GM20431 (cell line): ENCODE results near the gene GPR157.

Experiments
- in situ Hi-C: fragments of 300-500 bp; cut with MseI, MboI; formaldehyde crosslinking; loops from one replicate; pipeline ENCODE4 v1.15.0; 2020; ENCODE audit warnings: low sequenced_read_pairs; ENCODE audit not compliant: unreplicated experiment

Gene GPR157

DNA sequence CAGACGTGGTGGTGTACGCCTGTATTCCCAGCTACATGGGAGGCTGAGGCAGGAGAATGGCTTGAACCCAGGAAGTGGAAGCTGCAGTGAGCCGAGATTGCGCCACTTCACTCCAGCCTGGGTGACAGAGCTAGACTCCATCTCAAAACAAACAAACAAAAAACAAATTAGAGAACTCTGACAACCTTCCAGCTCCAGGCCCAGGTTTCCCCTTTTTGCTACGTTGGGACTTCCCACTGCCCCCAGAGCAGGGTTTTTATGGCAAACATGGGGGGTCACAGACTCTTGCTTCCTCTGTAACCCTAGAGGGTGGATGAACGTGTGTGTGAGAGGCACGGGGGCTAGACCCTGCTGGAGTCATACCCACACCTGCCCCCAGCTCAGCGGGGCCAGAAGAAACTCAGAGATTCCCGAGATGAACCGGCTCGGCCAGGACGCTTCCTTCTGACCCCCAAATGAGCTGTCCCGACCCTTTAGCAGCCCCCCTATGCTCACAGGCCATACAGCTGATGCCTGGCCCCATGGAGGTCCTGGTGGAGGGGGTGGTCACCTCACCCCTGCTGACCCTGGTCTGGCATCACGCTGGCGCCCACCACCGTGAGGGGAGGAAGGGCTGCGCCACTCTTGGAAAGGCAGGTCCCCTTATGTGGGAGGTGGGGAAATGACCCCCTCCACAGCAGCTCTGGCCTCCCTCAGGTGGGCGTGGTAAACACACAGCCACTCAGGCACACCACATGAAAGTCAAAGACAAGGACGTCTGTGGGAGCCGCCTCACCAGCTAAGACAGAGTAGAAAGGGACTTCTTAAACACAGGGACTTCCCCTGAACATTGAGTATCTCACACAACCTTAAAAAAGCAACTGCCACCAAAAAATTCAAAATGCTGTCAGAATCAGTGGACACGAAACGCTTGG, 7.1 kb downstream of the GPR157 start:
- in situ Hi-C loops: loop anchor here (25.0 kb wide), 1 partner anchor 341 kb away; no protein-coding TSS in a partner anchor

DNA sequence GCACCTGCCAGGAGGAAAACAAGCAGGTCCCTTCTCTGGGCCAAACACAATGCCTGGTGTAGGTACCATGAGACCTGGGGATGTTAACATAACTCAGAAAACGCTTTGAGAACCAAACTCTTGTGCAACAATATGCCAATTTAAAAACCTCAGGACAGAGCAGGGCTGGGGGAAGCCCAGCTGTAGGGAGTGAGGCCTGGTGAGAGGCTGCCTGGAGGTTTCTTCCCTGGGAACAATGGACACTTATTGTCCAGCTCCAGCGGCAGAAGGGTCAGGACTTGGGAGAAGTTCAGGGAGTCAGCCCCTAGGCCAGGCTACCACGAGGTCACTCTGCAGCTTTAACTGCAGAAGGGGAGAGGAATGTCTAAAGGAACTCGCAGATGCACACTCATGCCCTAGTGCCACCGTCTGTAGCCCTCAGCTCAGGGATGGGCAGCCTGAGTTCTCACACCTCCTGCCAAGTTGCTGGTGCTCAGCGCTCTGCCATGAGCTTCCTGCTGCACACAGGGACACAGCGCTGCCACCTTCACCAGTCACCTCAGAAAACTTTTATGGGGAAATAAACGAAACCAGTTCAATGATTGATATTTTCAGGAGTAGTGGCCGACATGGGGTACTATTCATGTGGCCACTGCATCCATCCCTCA, 8.5 kb downstream of the GPR157 start:
- in situ Hi-C loops: loop anchor here (25.0 kb wide), 1 partner anchor 342 kb away; no protein-coding TSS in a partner anchor

DNA sequence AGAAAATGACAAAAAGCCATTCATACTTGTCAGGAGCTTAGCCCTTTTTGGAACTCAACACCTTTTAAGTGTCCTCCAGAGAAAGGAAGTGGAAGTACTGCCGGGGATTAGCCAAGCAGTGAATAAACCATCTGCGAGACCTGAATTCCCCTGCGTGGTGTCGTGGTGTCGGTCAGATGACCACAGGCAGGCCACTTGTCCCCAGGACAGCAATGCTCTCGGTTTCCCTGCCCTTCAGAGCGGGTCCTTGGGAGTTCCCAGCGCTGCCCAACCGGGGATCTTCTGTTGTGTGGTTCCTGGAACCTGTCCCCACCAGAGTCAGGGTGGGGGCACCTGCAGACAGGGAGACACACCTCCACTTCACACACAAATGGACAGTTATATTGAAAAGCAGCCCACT, 9.2 kb downstream of the GPR157 start:
- in situ Hi-C loops: loop anchor here (25.0 kb wide), 1 partner anchor 343 kb away; no protein-coding TSS in a partner anchor

DNA sequence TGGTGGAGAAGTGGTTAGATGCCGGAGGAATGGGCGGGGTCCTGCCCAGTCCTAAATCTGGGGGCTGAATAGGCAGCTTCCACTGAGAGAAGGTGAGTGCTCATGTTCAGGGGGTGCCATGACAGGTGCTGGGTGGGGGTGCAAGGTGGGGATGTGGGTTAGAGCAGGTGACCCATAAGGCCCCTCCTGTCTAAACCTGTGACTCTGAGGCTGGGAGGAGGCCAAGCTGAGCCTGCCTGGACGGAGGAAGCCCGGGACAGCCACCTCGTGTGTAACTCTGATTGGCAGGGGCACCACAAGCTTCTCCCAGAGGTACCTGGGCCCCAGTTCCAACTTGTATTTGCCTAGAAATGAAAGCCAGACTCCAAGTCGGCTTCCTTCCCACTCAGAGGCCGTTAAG, 10.7 kb downstream of the GPR157 start:
- in situ Hi-C loops: loop anchor here (25.0 kb wide), 1 partner anchor 344 kb away; no protein-coding TSS in a partner anchor

DNA sequence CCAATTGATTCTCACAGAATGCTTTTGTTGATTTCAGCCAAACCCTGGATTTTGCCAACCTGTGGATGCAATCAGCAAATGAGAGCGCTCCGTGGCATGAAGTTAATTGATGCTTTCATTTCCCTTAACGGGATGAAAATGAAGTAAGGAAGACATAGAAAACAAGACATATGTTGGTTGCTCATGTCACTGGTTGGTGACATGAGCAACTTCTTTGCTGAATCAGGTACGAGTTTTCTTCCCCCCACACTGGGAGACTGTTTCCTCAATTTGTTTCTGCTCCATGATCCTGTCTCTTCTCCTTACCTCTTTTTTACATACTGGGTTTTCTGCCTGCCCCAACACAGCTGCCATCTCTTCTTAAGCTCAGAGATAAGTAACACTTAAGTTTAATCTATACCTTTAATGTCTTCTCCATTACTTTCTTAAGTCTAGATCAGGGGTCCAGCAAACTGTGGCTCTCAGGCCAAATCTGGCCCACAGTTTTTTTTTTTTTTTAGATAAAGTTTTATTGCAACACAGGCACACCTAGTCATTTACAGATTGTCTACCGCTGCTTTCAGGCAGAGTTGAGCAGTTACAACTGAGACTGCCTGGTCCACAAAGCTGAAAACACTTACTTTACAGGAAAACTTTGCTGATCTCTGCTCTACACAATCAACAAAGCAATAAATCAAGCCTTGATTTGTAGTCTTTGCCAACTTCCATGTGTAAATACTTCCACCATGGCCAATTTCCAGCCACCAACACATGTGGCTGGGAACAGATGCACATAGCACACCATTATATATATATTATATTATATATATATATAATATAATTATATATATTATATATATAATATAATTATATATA, 13.3 kb downstream of the GPR157 start:
- in situ Hi-C loops: loop anchor here (25.0 kb wide), 1 partner anchor 347 kb away; no protein-coding TSS in a partner anchor

DNA sequence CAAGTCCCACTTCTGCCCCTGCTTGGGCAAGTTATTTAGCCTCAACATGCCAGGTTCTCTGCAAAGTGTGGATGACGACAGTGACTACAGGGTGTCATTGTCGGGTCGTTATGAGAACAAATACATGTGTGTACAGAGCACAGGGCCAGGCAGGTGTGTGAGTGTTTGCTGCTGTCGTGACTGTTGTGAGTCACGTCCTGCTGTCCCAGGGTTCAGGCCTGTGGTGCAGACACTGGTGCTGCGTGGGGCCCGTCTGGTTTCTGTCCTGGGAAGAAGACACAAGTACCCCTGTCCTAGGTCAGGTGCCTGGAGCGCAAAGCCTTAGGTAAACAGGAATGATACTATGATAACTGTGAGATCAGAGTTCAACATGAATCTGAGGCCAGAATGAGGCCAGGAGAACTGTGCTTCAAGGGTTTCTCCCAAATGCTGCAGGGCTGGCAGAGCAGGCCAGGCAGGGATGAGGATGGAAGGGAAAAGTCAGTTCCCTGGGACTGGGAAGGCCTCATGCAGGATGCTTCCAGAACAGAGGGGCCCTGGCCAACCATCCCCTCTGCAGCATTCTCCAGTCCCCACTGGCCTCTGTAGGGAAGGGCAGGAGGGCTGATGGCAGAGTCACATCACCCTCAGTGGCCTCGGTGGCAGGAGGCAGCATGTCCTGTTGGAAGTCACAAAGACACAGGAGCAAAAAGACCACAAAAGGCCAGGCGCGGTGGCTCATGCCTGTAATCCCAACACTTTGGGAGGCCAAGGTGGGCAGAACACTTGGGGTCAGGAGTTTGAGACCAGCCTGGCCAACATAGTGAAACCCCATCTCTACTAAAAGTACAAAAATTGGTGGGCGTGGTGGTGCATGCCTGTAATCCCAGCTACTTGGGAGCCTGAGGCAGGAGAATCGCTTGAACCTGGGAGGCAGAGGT, 15.7 kb downstream of the GPR157 start:
- in situ Hi-C loops: loop anchor here (25.0 kb wide), 1 partner anchor 349 kb away; no protein-coding TSS in a partner anchor

DNA sequence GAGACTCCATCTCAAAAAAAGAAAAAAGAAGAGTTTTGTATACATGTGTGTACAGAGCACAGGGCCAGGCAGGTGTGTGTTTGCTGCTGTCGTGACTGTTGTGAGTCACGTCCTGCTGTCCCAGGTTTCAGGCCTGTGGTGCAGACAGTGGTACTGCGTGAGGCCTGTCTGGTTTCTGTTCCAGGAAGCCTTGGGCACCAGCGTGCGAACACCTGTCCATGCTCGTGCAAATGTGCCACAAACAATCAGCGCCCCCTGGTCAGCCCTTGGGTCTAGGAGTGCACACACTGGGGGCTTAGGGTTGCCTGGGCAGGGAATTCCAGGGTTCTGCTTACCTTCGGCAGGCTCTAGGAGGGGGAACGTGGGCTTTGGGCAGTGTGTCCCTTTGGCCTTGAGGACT, 16.9 kb downstream of the GPR157 start:
- in situ Hi-C loops: loop anchor here (25.0 kb wide), 1 partner anchor 350 kb away; no protein-coding TSS in a partner anchor

DNA sequence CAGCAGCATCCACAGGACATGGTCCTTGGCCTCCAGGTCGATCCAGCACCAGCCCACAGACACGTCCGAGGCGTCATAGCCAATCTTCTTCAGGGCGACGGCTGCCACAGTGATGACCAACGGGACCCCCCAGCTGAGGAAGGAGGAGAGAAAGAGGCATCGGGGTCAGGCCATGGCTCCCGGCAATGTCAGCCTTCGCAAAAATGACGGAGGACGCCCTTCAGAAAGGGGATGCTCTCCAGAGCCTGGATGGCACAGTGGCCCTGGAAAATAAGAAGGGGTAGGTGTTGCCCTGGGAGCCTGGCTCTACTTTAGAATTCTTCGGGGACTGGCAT, 17.6 kb downstream of the GPR157 start:
- in situ Hi-C loops: loop anchor here (25.0 kb wide), 1 partner anchor 351 kb away; no protein-coding TSS in a partner anchor

DNA sequence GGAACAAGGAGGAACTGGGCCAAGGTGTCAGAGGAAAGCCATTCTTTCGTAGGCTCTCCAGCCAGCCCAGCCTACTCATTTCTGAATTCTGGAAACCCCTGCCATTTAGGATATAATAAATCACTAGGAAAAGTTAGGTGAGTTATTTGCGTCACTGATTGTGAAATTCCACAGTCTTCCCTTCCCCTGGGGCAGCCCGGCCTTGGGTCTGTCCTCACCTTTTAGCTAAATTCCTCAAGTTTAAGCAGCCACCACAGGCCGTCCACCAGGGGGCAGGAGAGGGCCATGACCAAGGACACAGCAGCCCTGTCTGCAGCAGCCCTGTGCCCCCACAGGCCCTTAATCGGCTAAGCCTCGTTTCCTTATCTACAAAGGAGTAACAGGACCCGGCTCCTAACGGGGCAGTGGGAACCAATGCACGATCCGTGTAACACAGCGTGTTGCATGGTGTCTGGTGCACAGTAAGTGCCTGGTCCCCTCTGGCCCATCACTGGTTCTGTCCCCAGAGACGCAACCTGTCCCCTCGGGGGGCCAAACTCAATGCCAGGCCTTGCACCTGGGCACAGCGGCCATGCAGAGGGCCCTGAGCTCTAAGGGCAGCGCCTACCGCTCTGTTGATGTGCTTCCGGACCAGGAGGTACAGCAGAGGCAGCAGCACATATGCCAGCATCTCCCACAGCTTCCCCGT, 18.1 kb downstream of the GPR157 start:
- in situ Hi-C loops: loop anchor here (25.0 kb wide), 1 partner anchor 351 kb away; no protein-coding TSS in a partner anchor

DNA sequence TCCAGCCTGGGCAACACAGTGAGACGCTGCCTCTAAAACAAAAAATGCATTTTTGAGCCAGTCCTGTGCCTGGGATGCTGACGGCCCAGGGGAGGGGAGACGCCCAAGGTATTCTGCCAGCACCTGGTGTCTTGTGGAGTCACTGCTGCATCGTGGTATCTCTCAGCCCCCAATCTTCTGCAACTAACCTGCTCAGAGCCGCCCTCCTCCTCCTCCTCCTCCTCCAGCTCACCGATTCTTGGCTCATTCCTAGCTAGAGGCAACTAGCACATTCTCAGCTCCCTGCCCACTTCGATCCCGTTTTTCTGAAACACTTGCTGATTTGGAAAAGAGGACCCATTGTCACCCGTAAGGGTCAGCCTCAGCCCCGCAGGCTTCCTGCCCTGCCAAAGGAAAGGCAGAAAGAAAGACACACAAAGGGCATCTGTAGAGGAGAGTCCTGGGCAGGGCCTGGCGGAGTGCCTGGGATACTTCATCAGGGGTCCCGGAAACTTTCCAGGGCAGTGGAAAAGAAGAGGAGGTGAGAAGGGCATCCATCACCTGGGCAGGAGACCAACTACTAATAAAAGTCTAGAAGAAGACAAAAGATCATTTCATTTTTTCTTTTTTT, 20.7 kb downstream of the GPR157 start:
- in situ Hi-C loops: loop anchor here (10.0 to 25.0 kb wide), 2 partner anchors 193 to 354 kb away; no protein-coding TSS in a partner anchor

DNA sequence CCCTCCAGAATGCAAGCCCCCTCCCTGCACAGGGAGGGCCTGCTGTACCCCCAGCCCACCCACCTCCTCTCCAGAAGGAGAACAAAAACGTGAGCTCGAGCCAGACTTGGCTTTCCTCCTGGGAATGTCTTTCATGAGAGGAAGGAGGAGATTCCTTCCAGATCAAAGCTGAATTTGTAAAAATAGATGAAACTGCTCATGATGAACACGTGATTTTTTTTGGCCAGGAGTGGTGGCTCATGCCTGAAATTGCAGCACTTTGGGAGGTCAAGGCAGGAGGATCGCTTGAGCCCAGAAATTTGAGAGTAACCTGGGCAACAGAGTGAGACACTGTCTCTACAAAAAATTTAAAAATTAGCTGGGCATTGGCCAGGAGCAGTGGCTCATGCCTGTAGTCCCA, 21.8 kb downstream of the GPR157 start:
- in situ Hi-C loops: loop anchor here (10.0 to 25.0 kb wide), 2 partner anchors 192 to 355 kb away; no protein-coding TSS in a partner anchor

DNA sequence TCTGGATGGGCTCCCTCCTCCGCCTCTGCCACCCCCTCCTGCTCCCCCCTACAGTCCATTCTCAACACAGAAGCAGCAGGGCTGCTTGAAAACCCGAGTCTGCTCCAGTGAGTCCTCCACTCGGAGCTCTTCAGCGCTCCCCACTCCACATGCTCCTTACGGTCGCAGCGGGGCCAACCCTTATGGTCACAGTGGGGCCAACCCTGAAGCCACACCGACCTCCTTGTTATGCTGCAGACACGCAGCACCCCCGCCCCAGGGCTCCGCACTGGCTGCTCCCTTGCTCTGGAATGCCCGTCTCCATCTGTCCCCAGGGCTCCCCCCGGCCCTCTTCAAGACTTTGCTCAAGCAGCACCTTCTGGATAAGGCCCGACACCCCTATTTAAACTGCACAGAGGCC, 22.6 kb downstream of the GPR157 start:
- in situ Hi-C loops: loop anchor here (10.0 to 25.0 kb wide), 2 partner anchors 191 to 356 kb away; no protein-coding TSS in a partner anchor

DNA sequence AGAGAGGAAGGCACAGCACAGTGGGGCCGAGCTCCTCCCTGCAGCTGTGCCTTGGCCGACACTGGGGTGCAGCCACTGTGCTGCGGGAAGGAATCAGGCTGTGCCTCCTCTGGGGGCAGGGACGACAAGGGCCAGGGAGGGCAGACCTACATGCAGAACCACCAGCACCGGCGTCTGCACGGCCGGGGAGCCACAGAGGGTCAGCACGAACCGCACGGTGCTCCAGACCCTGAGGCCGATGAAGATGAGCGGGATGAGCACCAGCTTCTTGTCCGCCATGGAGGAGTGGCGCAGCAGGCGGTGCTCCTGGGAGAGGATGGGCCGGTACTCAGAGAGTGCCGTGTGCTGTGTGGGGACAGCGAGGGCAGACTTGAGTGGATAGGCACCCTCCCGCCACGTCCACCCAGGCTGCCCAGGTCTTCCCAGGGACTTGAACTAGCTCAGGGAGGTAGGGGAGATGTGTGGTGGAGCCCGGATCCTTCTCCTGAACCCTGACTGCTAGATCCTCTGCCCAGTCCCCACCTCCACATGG, 23.5 kb downstream of the GPR157 start:
- in situ Hi-C loops: loop anchor here (10.0 to 25.0 kb wide), 2 partner anchors 191 to 357 kb away; no protein-coding TSS in a partner anchor

DNA sequence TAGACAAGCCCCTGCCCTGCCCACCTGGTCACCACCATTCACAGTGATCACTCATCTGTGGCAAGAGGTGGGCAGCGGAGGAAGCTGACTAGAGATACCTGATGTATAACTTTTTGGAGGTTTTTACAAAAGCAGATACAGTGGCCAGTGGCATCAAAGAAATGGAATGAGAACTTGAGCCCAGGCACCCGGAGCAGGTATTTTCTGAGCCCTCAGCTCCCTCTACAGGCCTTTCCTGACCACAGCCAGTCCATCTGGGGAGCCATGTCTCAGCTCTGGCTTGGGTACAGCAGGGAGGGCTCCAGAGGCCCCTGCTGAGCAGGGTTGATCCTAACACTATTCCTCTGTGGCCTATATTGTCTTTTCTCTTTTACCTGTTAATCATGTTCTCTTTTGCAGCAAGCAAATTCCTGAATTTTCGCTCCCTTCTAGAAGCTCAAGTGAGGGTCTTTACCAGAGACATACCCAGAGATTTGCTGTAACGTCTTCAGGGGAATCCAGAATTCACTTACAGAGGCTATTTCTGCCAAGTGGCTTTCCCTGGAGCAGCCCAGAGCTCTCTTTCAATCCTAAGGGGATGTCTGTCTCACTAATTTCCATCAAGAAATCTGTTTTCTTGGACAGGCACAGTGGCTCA, 27.3 kb downstream of the GPR157 start:
- in situ Hi-C loops: loop anchor here (10.0 to 25.0 kb wide), 2 partner anchors 187 to 361 kb away; no protein-coding TSS in a partner anchor

DNA sequence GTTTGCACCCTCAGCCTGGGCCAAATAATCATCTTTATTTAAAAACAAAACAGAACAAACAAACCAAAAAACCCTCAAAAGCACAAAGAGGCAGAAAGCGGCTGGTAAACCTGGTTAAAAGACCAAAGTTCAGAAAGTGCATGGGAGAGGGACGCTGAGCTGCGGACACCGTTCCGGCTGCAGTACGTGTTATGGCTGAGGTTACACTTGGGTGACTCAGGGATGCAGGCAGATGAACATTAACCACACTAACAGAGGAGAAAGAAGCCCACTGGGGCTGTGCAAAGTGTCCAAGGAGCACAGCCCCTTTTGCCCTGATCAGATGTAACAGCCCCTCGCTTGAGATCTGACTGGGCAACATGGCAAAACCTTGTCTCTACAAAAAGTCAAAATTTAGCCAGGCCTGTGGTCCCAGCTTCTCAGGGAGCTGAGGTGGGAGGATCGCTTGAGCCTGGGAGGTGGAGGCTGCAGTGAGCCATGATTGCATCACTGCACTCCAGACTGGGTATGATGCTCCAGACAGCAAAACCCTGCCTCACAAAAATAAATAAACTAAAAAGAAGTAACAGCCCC, 28.3 kb downstream of the GPR157 start:
- in situ Hi-C loops: loop anchor here (10.0 to 25.0 kb wide), 2 partner anchors 186 to 362 kb away; no protein-coding TSS in a partner anchor

DNA sequence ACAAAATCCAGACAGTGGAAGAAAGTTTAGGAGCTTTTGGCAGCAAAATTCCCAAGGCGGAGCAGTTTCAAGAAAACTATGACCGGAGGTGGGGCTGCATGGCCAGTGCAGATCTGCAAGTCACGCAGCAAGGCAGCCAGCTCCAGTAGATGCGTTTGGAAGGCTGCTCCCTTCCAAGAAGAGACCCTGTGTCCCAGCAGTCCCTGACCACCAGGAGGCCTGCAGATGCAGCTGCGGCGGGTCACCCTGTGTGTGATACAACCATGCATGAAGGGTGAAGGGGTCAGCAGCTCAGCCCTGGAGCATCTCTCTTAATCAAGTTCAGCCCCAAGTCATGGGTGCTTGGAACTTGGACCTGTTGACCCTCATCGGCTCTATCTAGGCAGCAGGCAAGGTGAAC, 29.3 kb downstream of the GPR157 start:
- in situ Hi-C loops: no loop called here
